GM12878 (cell line): ENCODE data around the gene INHBE. TPM values are rescaled to one million over a fixed set of nuclear protein-coding genes. Genes with fewer than 3 reads are reported as not detected.

Source experiments
- BRCA1 ChIP-seq: IDR thresholded peaks from 2 replicates; pipeline ENCODE4 v1.6.1; 2011; ENCODE audit warnings: low read depth, low read length, improper control_type of control experiment
- CREM ChIP-seq: IDR thresholded peaks from 2 replicates; pipeline ENCODE4 v1.6.1; 2014; ENCODE audit warnings: antibody characterized with exemption, low read depth
- DPF2 ChIP-seq: fragments of 450-650 bp; IDR thresholded peaks from 2 replicates; pipeline ENCODE4 v1.6.1; 2017; ENCODE audit warnings: mild to moderate bottlenecking
- HDAC2 ChIP-seq: fragments of 200-600 bp; sonication (generic); IDR thresholded peaks from 2 replicates; pipeline ENCODE4 v1.6.1; 2017
- KDM1A ChIP-seq: fragments of 200-600 bp; sonication (generic); IDR thresholded peaks from 2 replicates; pipeline ENCODE4 v1.6.1; 2016; ENCODE audit warnings: borderline replicate concordance
- KLF5 ChIP-seq: fragments of 450-650 bp; IDR thresholded peaks from 2 replicates; pipeline ENCODE4 v1.6.1; 2014; ENCODE audit warnings: mild to moderate bottlenecking; ENCODE audit not compliant: partially characterized antibody
- NBN ChIP-seq: fragments of 450-650 bp; IDR thresholded peaks from 2 replicates; pipeline ENCODE4 v1.6.1; 2016
- SIX5 ChIP-seq: IDR thresholded peaks from 2 replicates; pipeline ENCODE4 v1.6.1; 2011; ENCODE audit warnings: mild to moderate bottlenecking, low read depth, low read length, moderate library complexity; ENCODE audit not compliant: severe bottlenecking
- SMARCA5 ChIP-seq: fragments of 450-650 bp; IDR thresholded peaks from 2 replicates; pipeline ENCODE4 v1.6.1; 2017; ENCODE audit warnings: mild to moderate bottlenecking
- SUPT20H ChIP-seq: IDR thresholded peaks from 2 replicates; pipeline ENCODE4 v1.6.1; 2011; ENCODE audit warnings: low read depth, mild to moderate bottlenecking, low read length, moderate library complexity, borderline replicate concordance; ENCODE audit not compliant: control insufficient read depth
- TARDBP ChIP-seq: IDR thresholded peaks from 2 replicates; pipeline ENCODE4 v1.6.1; 2016; ENCODE audit warnings: borderline replicate concordance
- TCF7 ChIP-seq: IDR thresholded peaks from 2 replicates; pipeline ENCODE4 v1.6.1; 2014; ENCODE audit warnings: antibody characterized with exemption, borderline replicate concordance
- ZNF207 ChIP-seq: fragments of 450-650 bp; IDR thresholded peaks from 2 replicates; pipeline ENCODE4 v1.6.1; 2014; ENCODE audit warnings: antibody characterized with exemption, mild to moderate bottlenecking, borderline replicate concordance
- polyA plus RNA-seq, 11 experiments: library from polyadenylated mRNA; depleted of rRNA in 4 of 11; unstranded in 6 of 11; stranded (reverse) in 5 of 11; fragments of >200 nt; fragmentation: Nextera tagmentation in 4 of 11; fragmentation: Illumina TruSeq in 1 of 11; extraction: Ambion mirVana in 4 of 11; extraction: Trizol in 1 of 11; gene quantifications; 1 replicate in 1 of 11; 2 replicates in 10 of 11; pipeline versions ENCODE4 v1.2.1 to v1.2.3, GENCODE V29; 2011 to 2016; ENCODE audit warnings: inconsistent platforms in 2 of 11, missing spikeins in 2 of 11, low read depth in 1 of 11
- total RNA-seq, 4 experiments: library from RNA; depleted of rRNA in 3 of 4; stranded (reverse); fragments of >200 nt in 3 of 4; fragmentation: Illumina TruSeq in 1 of 4; extraction: Trizol in 1 of 4; gene quantifications; 2 replicates each; pipeline versions ENCODE4 v1.2.1 to v1.2.3, GENCODE V29; 2013 to 2021
- TF ChIP-seq, protein P1 (sequence below): fragments of 450-650 bp; formaldehyde crosslinking; IDR thresholded peaks from 2 replicates; pipeline ENCODE4 v1.4.0; 2020; ENCODE audit warnings: mild to moderate bottlenecking, moderate library complexity
- TF ChIP-seq, protein P2 (sequence below): IDR thresholded peaks from 2 replicates; pipeline ENCODE4 v1.6.1; 2011; ENCODE audit warnings: low read depth, low read length, improper control_type of control experiment, borderline replicate concordance
- TF ChIP-seq, protein P3 (sequence below): fragments of 450-650 bp; IDR thresholded peaks from 2 replicates; pipeline ENCODE4 v1.6.1; 2016; ENCODE audit warnings: mild to moderate bottlenecking
- TF ChIP-seq, protein P4 (sequence below): fragments of 450-650 bp; IDR thresholded peaks from 2 replicates; pipeline ENCODE4 v1.6.1; 2017; ENCODE audit warnings: mild to moderate bottlenecking, low read depth, inconsistent platforms; ENCODE audit not compliant: poor library complexity, severe bottlenecking
- TF ChIP-seq, protein P5 (sequence below): IDR thresholded peaks from 2 replicates; pipeline ENCODE4 v1.6.1; 2011; ENCODE audit warnings: mild to moderate bottlenecking, low read depth, low read length, moderate library complexity; ENCODE audit not compliant: insufficient replicate concordance

The INHBE gene
- total and polyA plus RNA-seq, 10 of the 15 experiments (the other 5 are each of a cell fraction or from before 2014, with no cell fraction given), result 0.09 to 2.5 (median 0.37) TPM

DNA sequence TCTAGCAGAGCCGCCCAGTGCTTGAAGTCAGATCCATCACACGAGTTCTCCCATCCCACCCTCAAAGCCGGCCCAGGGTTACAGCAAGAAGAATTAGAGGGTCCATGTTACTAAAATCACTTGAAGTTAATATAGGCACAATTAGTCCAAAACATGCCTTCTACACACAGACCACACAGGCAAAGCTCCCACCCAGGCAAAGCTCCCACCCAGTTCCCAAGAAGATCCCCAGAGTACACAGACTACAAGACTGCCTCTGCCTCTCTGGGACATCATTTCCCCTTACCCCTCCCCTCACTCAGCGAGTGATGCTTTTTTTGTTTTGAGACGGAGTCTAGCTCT, 7.8 kb downstream of the INHBE start (continued):
- TF ChIP-seq, protein P1, sequence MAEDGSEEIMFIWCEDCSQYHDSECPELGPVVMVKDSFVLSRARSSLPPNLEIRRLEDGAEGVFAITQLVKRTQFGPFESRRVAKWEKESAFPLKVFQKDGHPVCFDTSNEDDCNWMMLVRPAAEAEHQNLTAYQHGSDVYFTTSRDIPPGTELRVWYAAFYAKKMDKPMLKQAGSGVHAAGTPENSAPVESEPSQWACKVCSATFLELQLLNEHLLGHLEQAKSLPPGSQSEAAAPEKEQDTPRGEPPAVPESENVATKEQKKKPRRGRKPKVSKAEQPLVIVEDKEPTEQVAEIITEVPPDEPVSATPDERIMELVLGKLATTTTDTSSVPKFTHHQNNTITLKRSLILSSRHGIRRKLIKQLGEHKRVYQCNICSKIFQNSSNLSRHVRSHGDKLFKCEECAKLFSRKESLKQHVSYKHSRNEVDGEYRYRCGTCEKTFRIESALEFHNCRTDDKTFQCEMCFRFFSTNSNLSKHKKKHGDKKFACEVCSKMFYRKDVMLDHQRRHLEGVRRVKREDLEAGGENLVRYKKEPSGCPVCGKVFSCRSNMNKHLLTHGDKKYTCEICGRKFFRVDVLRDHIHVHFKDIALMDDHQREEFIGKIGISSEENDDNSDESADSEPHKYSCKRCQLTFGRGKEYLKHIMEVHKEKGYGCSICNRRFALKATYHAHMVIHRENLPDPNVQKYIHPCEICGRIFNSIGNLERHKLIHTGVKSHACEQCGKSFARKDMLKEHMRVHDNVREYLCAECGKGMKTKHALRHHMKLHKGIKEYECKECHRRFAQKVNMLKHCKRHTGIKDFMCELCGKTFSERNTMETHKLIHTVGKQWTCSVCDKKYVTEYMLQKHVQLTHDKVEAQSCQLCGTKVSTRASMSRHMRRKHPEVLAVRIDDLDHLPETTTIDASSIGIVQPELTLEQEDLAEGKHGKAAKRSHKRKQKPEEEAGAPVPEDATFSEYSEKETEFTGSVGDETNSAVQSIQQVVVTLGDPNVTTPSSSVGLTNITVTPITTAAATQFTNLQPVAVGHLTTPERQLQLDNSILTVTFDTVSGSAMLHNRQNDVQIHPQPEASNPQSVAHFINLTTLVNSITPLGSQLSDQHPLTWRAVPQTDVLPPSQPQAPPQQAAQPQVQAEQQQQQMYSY (CRISPR knock-in tag), result no peak
- TF ChIP-seq, protein P2, sequence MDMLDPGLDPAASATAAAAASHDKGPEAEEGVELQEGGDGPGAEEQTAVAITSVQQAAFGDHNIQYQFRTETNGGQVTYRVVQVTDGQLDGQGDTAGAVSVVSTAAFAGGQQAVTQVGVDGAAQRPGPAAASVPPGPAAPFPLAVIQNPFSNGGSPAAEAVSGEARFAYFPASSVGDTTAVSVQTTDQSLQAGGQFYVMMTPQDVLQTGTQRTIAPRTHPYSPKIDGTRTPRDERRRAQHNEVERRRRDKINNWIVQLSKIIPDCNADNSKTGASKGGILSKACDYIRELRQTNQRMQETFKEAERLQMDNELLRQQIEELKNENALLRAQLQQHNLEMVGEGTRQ, result no peak
- TF ChIP-seq SUPT20H (no peak), CREM (no peak), NBN (peak; percentile 30; the same call in 1 of the 2 replicates), KLF5 (no peak), ZNF207 (no peak), SMARCA5 (no peak), HDAC2 (no peak), BRCA1 (no peak), SIX5 (no peak), DPF2 (0 out of 2 replicates have a peak, but pooled peaks have one; percentile 0), TCF7 (no peak), KDM1A (no peak), TARDBP (no peak)
- TF ChIP-seq, protein P3, sequence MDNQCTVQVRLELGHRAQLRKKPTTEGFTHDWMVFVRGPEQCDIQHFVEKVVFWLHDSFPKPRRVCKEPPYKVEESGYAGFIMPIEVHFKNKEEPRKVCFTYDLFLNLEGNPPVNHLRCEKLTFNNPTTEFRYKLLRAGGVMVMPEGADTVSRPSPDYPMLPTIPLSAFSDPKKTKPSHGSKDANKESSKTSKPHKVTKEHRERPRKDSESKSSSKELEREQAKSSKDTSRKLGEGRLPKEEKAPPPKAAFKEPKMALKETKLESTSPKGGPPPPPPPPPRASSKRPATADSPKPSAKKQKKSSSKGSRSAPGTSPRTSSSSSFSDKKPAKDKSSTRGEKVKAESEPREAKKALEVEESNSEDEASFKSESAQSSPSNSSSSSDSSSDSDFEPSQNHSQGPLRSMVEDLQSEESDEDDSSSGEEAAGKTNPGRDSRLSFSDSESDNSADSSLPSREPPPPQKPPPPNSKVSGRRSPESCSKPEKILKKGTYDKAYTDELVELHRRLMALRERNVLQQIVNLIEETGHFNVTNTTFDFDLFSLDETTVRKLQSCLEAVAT, result no peak
- TF ChIP-seq, protein P4, sequence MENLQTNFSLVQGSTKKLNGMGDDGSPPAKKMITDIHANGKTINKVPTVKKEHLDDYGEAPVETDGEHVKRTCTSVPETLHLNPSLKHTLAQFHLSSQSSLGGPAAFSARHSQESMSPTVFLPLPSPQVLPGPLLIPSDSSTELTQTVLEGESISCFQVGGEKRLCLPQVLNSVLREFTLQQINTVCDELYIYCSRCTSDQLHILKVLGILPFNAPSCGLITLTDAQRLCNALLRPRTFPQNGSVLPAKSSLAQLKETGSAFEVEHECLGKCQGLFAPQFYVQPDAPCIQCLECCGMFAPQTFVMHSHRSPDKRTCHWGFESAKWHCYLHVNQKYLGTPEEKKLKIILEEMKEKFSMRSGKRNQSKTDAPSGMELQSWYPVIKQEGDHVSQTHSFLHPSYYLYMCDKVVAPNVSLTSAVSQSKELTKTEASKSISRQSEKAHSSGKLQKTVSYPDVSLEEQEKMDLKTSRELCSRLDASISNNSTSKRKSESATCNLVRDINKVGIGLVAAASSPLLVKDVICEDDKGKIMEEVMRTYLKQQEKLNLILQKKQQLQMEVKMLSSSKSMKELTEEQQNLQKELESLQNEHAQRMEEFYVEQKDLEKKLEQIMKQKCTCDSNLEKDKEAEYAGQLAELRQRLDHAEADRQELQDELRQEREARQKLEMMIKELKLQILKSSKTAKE, result no peak
- TF ChIP-seq, protein P5, sequence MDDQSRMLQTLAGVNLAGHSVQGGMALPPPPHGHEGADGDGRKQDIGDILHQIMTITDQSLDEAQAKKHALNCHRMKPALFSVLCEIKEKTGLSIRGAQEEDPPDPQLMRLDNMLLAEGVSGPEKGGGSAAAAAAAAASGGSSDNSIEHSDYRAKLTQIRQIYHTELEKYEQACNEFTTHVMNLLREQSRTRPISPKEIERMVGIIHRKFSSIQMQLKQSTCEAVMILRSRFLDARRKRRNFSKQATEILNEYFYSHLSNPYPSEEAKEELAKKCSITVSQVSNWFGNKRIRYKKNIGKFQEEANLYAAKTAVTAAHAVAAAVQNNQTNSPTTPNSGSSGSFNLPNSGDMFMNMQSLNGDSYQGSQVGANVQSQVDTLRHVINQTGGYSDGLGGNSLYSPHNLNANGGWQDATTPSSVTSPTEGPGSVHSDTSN, result no peak
- TF ChIP-seq, all 136 proteins: peak for 4
